ENCODE results near the gene KRTAP4-6. TPM values are rescaled to one million over a fixed set of nuclear protein-coding genes. Genes with fewer than 3 reads are reported as not detected.

KRTAP4-6 gene
- total and polyA plus RNA-seq, 2 of the 4 experiments (the other 2 are of a cell fraction), result not detected

GRCh38 chr17:41186872-41187271 is 46.5 kb upstream of the KRTAP4-6 start:
- H3K36me3 ChIP-seq (ENCODE audit: control insufficient read depth, insufficient read depth, low read length), result no peaks in the 10 kb centered on the region
- H3K4me1 ChIP-seq (ENCODE audit: control insufficient read depth, insufficient read depth, low read length), result no peaks in the 10 kb centered on the region
- BruUV-seq (replicated peaks), result no TSS peak
- peaks cover 6% of the 10 kb centered on the region for H3K27me3 ChIP-seq (ENCODE audit: control insufficient read depth, insufficient read depth, low read length)
- POLR2A ChIA-PET (ENCODE audit: unreplicated experiment), result no interaction called here
- no peak overlapping the region for H3K9ac ChIP-seq (ENCODE audit: low read depth, low read length)
- no peak overlapping the region for H2AK9ac ChIP-seq (replicated peaks; ENCODE audit: low read depth, low read length, poor library complexity)
- DNase-seq (no peak), ATAC-seq (ENCODE audit: low read depth) (no peak)
- no peak overlapping the region for H4K8ac ChIP-seq (ENCODE audit: low read depth in 2 of 2, low read length in 2 of 2)
- no peak overlapping the region for H2BK120ac ChIP-seq (ENCODE audit: low read depth, low read length)
- in situ Hi-C loops (cut with MboI; ENCODE audit: low sequenced_read_pairs) (no loop called here), intact Hi-C loops (cut with micrococcal nuclease) (no loop called here), dilution Hi-C loops (cut with HindIII; ENCODE audit: low sequenced_read_pairs, unreplicated experiment) (no loop called here)
- no peak overlapping the region for H2BK20ac ChIP-seq (ENCODE audit: low read depth, low read length)
- CTCF ChIA-PET, result no interaction called here
- H3K4ac ChIP-seq (ENCODE audit: low read depth, low read length), result no peak overlapping the region
- H3K9me1 ChIP-seq (ENCODE audit: insufficient read depth, low read length), result no peaks in the 10 kb centered on the region
- H4K91ac ChIP-seq (ENCODE audit: insufficient read depth, low read depth, low read length), result no peak overlapping the region
- H2AFZ ChIP-seq (replicated peaks; ENCODE audit: low read length, poor library complexity), result no peak overlapping the region
- no peak overlapping the region for H3K27ac ChIP-seq (ENCODE audit: insufficient read depth, low read length)
- no peak overlapping the region for H3K4me2 ChIP-seq (ENCODE audit: low read depth, low read length)
- H3K56ac ChIP-seq (ENCODE audit: extremely low read depth, insufficient read depth, low read length), result no peak overlapping the region
- no peak overlapping the region for H3K4me3 ChIP-seq (ENCODE audit: insufficient read depth, low read depth, low read length)
- no peaks in the 10 kb centered on the region; the same call in 1 of the 2 replicates for H3K9me3 ChIP-seq (ENCODE audit: control insufficient read depth, insufficient read depth, low read length)
- no peak overlapping the region for H3K23ac ChIP-seq (ENCODE audit: low read depth, low read length)
- WGBS, 2 experiments (ENCODE audit: extremely low coverage in 2 of 2, insufficient read length in 1 of 2), result 100% methylated on average over 1 of the region's 2 CpGs; no CpG with 5 or more reads in 1 of the 2 experiments
- H4K5ac ChIP-seq (ENCODE audit: low read depth, low read length), result no peak overlapping the region
- no peak overlapping the region for H2BK15ac ChIP-seq (ENCODE audit: low read depth, low read length)
- H2AK5ac ChIP-seq (ENCODE audit: low read depth, low read length), result no peak overlapping the region
- H3K18ac ChIP-seq (ENCODE audit: low read depth, low read length), result no peak overlapping the region
- no peaks in the 10 kb centered on the region for H3K79me1 ChIP-seq (ENCODE audit: low read depth in 1 of 2, low read length in 2 of 2)
- no peak overlapping the region for H2BK5ac ChIP-seq (ENCODE audit: low read depth, low read length, poor library complexity, severe bottlenecking)
- TF ChIP-seq MAZ (IDR thresholded peaks at IDR 0.05; ENCODE audit: borderline replicate concordance, low read depth, low read length), result no peak
- TF ChIP-seq NFE2L2 (IDR thresholded peaks at IDR 0.05; ENCODE audit: low read depth, low read length), result no peak
- TF ChIP-seq CTCF (conservative IDR thresholded peaks at IDR 0.05; ENCODE audit: low read depth, low read length), result no peak
- no peak for TF ChIP-seq RAD21 (IDR thresholded peaks at IDR 0.05; ENCODE audit: low read length)
- TF ChIP-seq MXI1 (IDR thresholded peaks at IDR 0.05; ENCODE audit: borderline replicate concordance, low read depth, low read length), result no peak
- no peak for TF ChIP-seq RCOR1 (IDR thresholded peaks at IDR 0.05; ENCODE audit: insufficient replicate concordance, low read length)
- TF ChIP-seq BHLHE40 (IDR thresholded peaks at IDR 0.05; ENCODE audit: low read depth, low read length), result no peak
- TF ChIP-seq RFX5 (IDR thresholded peaks at IDR 0.05; ENCODE audit: low read depth, low read length), result no peak
- TF ChIP-seq CEBPB (IDR thresholded peaks at IDR 0.05; ENCODE audit: low read depth, low read length), result no peak
- TF ChIP-seq ELK1 (IDR thresholded peaks at IDR 0.05; ENCODE audit: borderline replicate concordance, low read depth, low read length), result no peak
- TF ChIP-seq MAFK (IDR thresholded peaks at IDR 0.05; ENCODE audit: low read depth, low read length), result no peak
- TF ChIP-seq POLR2A (IDR thresholded peaks at IDR 0.05; ENCODE audit: low read depth, low read length), result no peak
- TF ChIP-seq FOS (IDR thresholded peaks at IDR 0.05; ENCODE audit: low read depth, low read length), result no peak
- TF ChIP-seq USF2 (IDR thresholded peaks at IDR 0.05; ENCODE audit: low read depth, low read length), result no peak
- no peak for TF ChIP-seq SMC3 (IDR thresholded peaks at IDR 0.05; ENCODE audit: low read depth, low read length)
- no peak overlapping the region for H3K14ac ChIP-seq (replicated peaks; ENCODE audit: low read depth, low read length)
- H4K20me1 ChIP-seq (ENCODE audit: insufficient read depth, low read length), result no peaks in the 10 kb centered on the region
